ENCODE data around the gene CT45A1. TPM values are rescaled to one million over a fixed set of nuclear protein-coding genes. Genes with fewer than 3 reads are reported as not detected.
"Not testable (repeated sequence)": the region's sequence is repeated elsewhere in the genome, so short reads cannot be mapped to it uniquely, and the experiment has no call there.

The CT45A1 gene
- total RNA-seq, 2 experiments from 2014 or later, result not detected

DNA sequence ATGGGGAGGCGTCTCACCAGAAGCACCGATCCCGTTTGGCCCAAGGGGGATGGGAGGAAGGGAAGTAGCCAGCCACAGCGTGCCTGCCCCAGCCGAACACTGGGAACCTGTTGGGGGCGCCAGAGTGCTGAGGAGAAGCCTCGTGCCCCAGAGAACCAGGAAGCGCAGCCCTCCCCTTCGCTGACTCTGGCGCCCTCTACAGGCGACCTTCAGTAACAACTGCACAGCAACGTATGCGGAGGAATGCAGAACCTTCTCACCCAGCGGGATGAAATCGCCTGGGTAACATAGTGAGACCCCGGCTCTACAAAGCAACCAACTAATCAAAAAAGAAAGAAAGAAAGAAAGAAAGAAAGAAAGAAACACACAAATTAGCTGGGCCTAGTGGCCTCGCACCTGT lies 54.7 kb downstream of the CT45A1 start, which contains the start of gene CT45A3:
Gene CT45A3 (minus strand): TSS at position 101 of the 400 bp plus-strand sequence. CDS start 3,747 bp downstream, outside the sequence.
- H3K9me3 Mint-ChIP-seq; DNase-seq; H3K27me3 Mint-ChIP-seq (ENCODE audit: low read depth); H3K36me3 Mint-ChIP-seq (ENCODE audit: low read depth); H3K27ac Mint-ChIP-seq; H3K4me1 Mint-ChIP-seq (ENCODE audit: low read depth); intact Hi-C loops (cut with micrococcal nuclease); CTCF ChIA-PET; H3K4me3 Mint-ChIP-seq: not testable (repeated sequence)

Other genes with a start within 250 kb of the CT45A1 start
- 10 to 100 TPM; 14.2 to 14.4 TPM for gene INTS6L, start 193.0 kb upstream of the CT45A1 start, total RNA-seq
- gene CT45A3, start 54.6 kb downstream of the CT45A1 start, total RNA-seq, result not detected
- not detected for gene CT45A5, start 71.9 kb downstream of the CT45A1 start, total RNA-seq
- not detected for gene CT45A6, start 89.1 kb downstream of the CT45A1 start, total RNA-seq
- not detected for gene CT45A2, start 106.4 kb downstream of the CT45A1 start, total RNA-seq
- gene CT45A7, start 123.6 kb downstream of the CT45A1 start, total RNA-seq, result not detected
- gene CT45A8, start 140.9 kb downstream of the CT45A1 start, total RNA-seq, result not detected
- gene CT45A9, start 158.2 kb downstream of the CT45A1 start, total RNA-seq, result not detected
- gene CT45A10, start 179.8 kb downstream of the CT45A1 start, total RNA-seq, result not detected
- not detected for gene SAGE1, start 180.1 kb downstream of the CT45A1 start, total RNA-seq